ENCODE data around the gene TMEM163.

- TF ChIP-seq TCF12 (IDR thresholded peaks at IDR 0.05; ENCODE audit: low read depth), result no peak
- no peak for TF ChIP-seq FOXM1 (IDR thresholded peaks at IDR 0.05; ENCODE audit: borderline replicate concordance, low read depth)
- no peak for TF ChIP-seq CREB1 (IDR thresholded peaks at IDR 0.05; ENCODE audit: low read depth)
- no peak for TF ChIP-seq ZBTB7A (IDR thresholded peaks at IDR 0.05; ENCODE audit: low read depth)
- TF ChIP-seq RAD21 (IDR thresholded peaks at IDR 0.05; ENCODE audit: low read depth), result no peak
Observed at GRCh38 chr2:134505446-134505845, 213.4 kb downstream of the TMEM163 start.
